ENCODE results near the gene IRF3.
A peak's percentile ranks its signal among the peaks of the same experiment; 100 is the strongest.

- TF ChIP-seq CTCF (IDR thresholded peaks at IDR 0.05 in 8 of 11, conservative IDR thresholded peaks at IDR 0.05 in 3 of 11) (peak in 2 of 11 experiments; percentile 3 to 8), POLR2A (IDR thresholded peaks at IDR 0.05) (no peak), POLR2AphosphoS5 (IDR thresholded peaks at IDR 0.05) (peak in 2 of 3 donors; percentile 8 to 49)
Observed at GRCh38 chr19:49690079-49690655, 24.5 kb upstream of the IRF3 start.
